22Rv1 (cell line): ENCODE data around the gene EPC2.

Experiments
- ZFX ChIP-seq: fragments of 450-650 bp; IDR thresholded peaks from 2 replicates; pipeline ENCODE4 v1.6.1; 2017; ENCODE audit warnings: antibody characterized with exemption, borderline replicate concordance
- TF ChIP-seq, protein P1 (sequence below): fragments of 450-650 bp; IDR thresholded peaks from 2 replicates; pipeline ENCODE4 v1.5.1; 2017; ENCODE audit warnings: mild to moderate bottlenecking

DNA sequence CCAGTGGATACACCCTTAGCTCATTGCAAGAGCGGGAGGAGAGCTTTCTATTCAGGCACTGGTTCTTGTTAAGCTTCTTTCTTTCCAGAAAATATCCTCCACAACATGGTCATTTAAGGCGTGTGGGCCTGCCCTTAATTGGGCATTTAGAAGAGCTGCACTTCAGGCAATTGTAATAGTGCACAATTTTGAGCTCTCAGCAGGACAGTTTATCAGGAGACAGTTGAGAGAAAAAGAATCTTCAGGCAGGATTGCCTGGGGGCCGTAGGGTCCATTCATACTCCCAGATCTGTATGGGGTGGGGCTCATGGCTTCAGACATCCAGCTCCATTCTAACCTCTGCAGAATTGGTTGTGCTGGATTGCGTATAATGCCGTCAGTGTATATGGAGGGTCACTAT lies 6.0 kb upstream of the EPC2 start:
- TF ChIP-seq, protein P1, sequence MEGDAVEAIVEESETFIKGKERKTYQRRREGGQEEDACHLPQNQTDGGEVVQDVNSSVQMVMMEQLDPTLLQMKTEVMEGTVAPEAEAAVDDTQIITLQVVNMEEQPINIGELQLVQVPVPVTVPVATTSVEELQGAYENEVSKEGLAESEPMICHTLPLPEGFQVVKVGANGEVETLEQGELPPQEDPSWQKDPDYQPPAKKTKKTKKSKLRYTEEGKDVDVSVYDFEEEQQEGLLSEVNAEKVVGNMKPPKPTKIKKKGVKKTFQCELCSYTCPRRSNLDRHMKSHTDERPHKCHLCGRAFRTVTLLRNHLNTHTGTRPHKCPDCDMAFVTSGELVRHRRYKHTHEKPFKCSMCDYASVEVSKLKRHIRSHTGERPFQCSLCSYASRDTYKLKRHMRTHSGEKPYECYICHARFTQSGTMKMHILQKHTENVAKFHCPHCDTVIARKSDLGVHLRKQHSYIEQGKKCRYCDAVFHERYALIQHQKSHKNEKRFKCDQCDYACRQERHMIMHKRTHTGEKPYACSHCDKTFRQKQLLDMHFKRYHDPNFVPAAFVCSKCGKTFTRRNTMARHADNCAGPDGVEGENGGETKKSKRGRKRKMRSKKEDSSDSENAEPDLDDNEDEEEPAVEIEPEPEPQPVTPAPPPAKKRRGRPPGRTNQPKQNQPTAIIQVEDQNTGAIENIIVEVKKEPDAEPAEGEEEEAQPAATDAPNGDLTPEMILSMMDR: no peak
- TF ChIP-seq ZFX: no peak
